Upper lobe of left lung (tissue), 6 donors: Measurements from ENCODE around the gene PLCH2. TPM values are rescaled to one million over a fixed set of nuclear protein-coding genes. Genes with fewer than 3 reads are reported as not detected.

Experiments
- ATAC-seq, 2 donors: fragments of 200-7000 bp; cut with Tn5 transposase; one replicate each; pipeline ENCODE4 v1.9.1; 2022; ENCODE audit warnings: mild to moderate bottlenecking in 2 of 2, moderate library complexity in 2 of 2; ENCODE audit not compliant: low FRiP score in 2 of 2
- DNase-seq, 2 donors: peaks; one replicate each; pipeline ENCODE4 v3.0.0-alpha.2; 2019 to 2020
- H3K27ac ChIP-seq, 4 donors: fragments of 200-600 bp; sonication (generic); one replicate each; pipeline ENCODE4 v1.5.1; 2016 to 2019
- H3K27me3 ChIP-seq, 4 donors: fragments of 200-600 bp; sonication (generic); one replicate each; pipeline ENCODE4 v1.5.1; 2017 to 2019
- H3K36me3 ChIP-seq, 4 donors: fragments of 200-600 bp; sonication (generic); one replicate each; pipeline ENCODE4 v1.5.1; 2016 to 2019
- H3K4me1 ChIP-seq, 4 donors: fragments of 200-600 bp; sonication (generic); one replicate each; pipeline ENCODE4 v1.5.1; 2018 to 2019
- H3K4me3 ChIP-seq, 4 donors: fragments of 200-600 bp; sonication (generic); one replicate each; pipeline ENCODE4 v1.5.1; 2017 to 2019; ENCODE audit warnings: mild to moderate bottlenecking in 2 of 4, moderate library complexity in 1 of 4
- H3K9me3 ChIP-seq, 4 donors: fragments of 200-600 bp; sonication (generic); one replicate each; pipeline ENCODE4 v1.5.1; 2018 to 2019
- EP300 ChIP-seq, 4 donors: sonication (generic); formaldehyde crosslinking; IDR thresholded peaks; one replicate each; pipeline ENCODE4 v1.5.1; 2017; ENCODE audit warnings: antibody characterized with exemption in 4 of 4, control low read depth in 2 of 4
- POLR2A ChIP-seq, 4 donors: fragments of 450-650 bp; IDR thresholded peaks; one replicate each; pipeline ENCODE4 v1.5.1; 2016 to 2017; ENCODE audit warnings: antibody characterized with exemption in 4 of 4, mild to moderate bottlenecking in 2 of 4
- POLR2AphosphoS5 ChIP-seq, 2 donors: sonication (generic); formaldehyde crosslinking; IDR thresholded peaks; one replicate each; pipeline ENCODE4 v1.5.1; 2017; ENCODE audit warnings: antibody characterized with exemption in 2 of 2
- WGBS, 2 donors: methylation state at CpG; one replicate each; pipeline ENCODE4 v1.1.5; 2017 to 2018; 5-methylcytosine and 5-hydroxymethylcytosine counted together
- total RNA-seq, 6 donors: library from RNA; depleted of rRNA in 4 of 6; stranded (reverse); fragments of >200 nt in 4 of 6; gene quantifications; one replicate each; pipeline versions ENCODE4 v1.1.0 to v1.2.1, GENCODE V29; 2016 to 2021
- TF ChIP-seq, protein P1 (sequence below), 6 experiments: fragments of 450-650 bp in 4 of 6; fragments of 200-600 bp in 2 of 6; sonication (generic) in 2 of 6; IDR thresholded peaks; one replicate each; pipeline ENCODE4 v1.5.1; 2016 to 2019; ENCODE audit warnings: antibody characterized with exemption in 6 of 6
- donor health status: DM: no; HTN: no; CAD: no; lungs with moderate emphysema.
- donor health status: DM: no; HTN: yes; CAD: no; lungs with severe emphysema.

PLCH2 gene
- total RNA-seq, 6 donors from 2014 or later = 1.5 to 7.3 (median 3.4) TPM

DNA sequence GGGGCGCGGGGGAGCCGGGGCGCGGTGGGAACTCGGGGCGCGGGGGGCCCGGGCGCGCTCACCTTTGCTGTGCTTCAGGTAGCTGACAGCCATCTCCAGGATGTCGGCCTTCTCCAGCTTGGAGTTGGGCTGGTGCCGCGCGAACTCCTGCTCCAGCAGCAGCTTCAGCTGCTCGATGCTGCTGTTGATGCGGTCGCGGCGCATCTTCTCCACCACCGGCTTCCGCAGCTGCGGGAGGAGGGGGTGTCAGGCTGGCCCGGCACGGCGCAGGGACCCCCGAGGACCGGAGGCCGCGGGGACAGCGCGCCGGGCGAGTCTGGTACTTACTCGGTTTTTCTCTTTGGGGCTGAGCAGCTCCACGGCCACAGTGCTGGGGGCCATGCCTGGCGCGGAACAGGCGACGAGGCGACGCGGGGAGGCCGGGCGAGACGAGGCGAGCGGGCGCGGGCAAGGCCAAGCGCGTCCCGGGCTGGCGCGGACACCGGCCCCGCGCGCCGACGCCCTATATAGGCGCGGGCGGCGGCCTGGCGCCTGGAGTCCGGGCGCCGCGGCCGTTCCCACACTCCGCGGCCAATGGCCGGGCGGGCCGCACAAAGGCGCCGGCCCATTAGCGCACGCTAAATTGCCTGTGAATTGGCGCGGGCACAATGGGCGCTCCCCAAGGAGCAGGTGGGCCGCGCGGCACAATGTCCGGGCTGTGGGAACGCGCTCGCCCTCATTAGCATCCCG, 53.9 kb downstream of the PLCH2 start, which contains the start of gene HES5:
HES5 (minus strand) TSS at position 480 of the 729 bp plus-strand sequence; CDS start at position 381, 99 bp downstream.
- peaks cover 0 to 34% (median 15%) of the 10 kb centered on the region in 4 donors for H3K27me3 ChIP-seq
- no peaks in the 10 kb centered on the region for H3K36me3 ChIP-seq
- H3K27ac ChIP-seq = peak within 1 kb of the TSS in 3 of 4 donors; percentile 36 to 58 (median 50)
- H3K9me3 ChIP-seq = no peaks in the 10 kb centered on the region
- H3K4me1 ChIP-seq = peaks cover 44 to 64% (median 56%) of the 10 kb centered on the region in 4 donors
- no peak for TF ChIP-seq EP300 (IDR thresholded peaks at IDR 0.05)
- no peak for TF ChIP-seq POLR2A (IDR thresholded peaks at IDR 0.05)
- TF ChIP-seq POLR2AphosphoS5 (IDR thresholded peaks at IDR 0.05) = no peak
- TF ChIP-seq, protein P1, sequence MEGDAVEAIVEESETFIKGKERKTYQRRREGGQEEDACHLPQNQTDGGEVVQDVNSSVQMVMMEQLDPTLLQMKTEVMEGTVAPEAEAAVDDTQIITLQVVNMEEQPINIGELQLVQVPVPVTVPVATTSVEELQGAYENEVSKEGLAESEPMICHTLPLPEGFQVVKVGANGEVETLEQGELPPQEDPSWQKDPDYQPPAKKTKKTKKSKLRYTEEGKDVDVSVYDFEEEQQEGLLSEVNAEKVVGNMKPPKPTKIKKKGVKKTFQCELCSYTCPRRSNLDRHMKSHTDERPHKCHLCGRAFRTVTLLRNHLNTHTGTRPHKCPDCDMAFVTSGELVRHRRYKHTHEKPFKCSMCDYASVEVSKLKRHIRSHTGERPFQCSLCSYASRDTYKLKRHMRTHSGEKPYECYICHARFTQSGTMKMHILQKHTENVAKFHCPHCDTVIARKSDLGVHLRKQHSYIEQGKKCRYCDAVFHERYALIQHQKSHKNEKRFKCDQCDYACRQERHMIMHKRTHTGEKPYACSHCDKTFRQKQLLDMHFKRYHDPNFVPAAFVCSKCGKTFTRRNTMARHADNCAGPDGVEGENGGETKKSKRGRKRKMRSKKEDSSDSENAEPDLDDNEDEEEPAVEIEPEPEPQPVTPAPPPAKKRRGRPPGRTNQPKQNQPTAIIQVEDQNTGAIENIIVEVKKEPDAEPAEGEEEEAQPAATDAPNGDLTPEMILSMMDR (IDR thresholded peaks at IDR 0.05) = no peak
- WGBS, 2 donors = 0 to 3% methylated on average over 3 to 19 of the region's 91 CpGs
- ATAC-seq = no peak
- peak within 1 kb of the TSS in 3 of 4 donors; percentile 40 to 48 (median 46) for H3K4me3 ChIP-seq
- DNase-seq = peak in 1 of 2 donors; percentile 85

DNA sequence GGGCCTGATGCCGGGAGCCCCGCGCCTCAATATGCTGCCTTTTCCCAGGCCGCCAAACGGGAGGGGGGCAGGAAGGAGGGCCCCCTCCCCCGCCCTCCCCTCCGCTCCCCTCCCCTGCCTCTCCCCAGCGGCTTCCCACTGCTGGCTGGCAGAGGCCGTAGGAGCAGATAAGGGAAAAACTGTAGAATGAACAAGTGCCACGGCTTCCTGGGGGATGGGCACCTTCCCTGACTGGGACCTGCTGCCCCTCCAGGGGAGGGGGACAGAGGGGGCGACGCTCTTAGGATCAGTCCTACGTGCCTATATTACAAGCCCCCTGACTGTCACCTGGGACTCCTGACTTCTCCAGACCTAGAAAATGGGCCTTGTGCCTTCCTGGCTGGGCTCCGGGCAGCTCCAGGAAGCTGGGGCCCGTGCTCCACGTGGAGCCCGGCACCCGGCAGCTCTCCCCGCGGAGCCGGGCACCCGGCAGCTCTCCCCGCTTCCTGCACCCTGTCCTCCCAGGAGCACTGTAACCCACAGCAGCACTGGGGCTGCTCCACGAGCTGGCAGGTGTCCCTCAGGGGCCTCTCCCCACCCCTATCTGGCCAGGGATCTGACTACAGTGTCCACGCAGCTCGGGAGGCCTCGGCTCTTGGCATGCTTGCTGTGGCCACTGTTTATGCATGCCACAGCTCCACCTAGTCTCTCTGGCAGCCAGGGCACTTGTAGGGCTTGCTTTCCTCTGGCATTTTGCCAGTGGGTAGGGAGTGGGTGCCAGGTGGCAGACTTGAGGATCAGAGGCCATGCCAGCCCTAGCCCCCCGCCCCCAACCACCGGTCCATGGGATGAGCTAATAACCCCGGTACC, 54.6 kb downstream of the PLCH2 start:
- DNase-seq (peak; percentile 65 to 77), ATAC-seq (no peak)
- peak overlapping the region in 3 of 4 donors; percentile 40 to 48 (median 46) for H3K4me3 ChIP-seq
- H3K4me1 ChIP-seq = peaks cover 37 to 64% (median 56%) of the 10 kb centered on the region in 4 donors
- no peaks in the 10 kb centered on the region for H3K9me3 ChIP-seq
- 13 to 40% methylated on average over 4 to 26 of the region's 30 CpGs for WGBS, 2 donors
- no peaks in the 10 kb centered on the region for H3K36me3 ChIP-seq
- peak overlapping the region in 3 of 4 donors; percentile 36 to 58 (median 50) for H3K27ac ChIP-seq
- peaks cover 0 to 34% (median 15%) of the 10 kb centered on the region in 4 donors for H3K27me3 ChIP-seq
- TF ChIP-seq POLR2A (IDR thresholded peaks at IDR 0.05) = no peak
- TF ChIP-seq POLR2AphosphoS5 (IDR thresholded peaks at IDR 0.05) = peak in 1 of 2 donors; percentile 10
- TF ChIP-seq, protein P1 (IDR thresholded peaks at IDR 0.05) = no peak
- TF ChIP-seq EP300 (IDR thresholded peaks at IDR 0.05) = no peak

DNA sequence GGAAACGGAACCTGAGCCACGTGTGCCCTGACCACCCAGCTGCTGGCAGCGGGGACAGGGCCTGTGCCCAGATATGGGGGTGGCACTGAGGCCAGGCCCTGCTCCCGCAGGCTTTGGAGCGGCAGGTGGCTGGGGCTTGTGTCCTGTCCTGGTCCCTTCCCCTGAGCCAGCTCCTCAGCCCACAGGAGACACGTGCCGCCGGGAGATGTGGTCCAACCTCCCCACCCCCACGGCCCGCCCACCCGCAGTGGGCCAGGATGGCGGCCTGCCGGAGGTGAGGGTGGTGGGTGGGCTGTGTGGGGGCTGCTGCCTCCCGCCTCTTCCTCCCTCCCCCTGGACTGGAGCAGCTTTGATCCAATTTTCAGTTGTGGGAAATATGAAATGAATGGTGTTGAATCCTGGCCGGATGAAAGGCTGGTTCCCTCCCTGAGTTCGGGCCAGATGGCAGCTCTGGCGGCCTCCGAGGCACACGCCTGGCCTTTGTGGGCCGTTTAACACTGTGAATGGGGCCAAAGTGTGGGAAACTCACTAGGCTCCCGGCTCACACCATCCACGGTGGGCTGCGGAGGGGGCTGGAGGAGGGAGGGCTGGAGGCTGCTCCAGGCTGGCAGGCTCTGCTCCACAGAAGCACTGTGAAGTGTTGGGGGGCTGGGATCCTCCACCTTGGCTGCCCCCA, 56.5 kb downstream of the PLCH2 start:
- Histone ChIP-seq H3K36me3 (no peaks in the 10 kb centered on the region), H3K27me3 (peaks cover 0 to 34% (median 15%) of the 10 kb centered on the region in 4 donors), H3K27ac (no peak overlapping the region), H3K4me1 (peaks cover 27 to 53% (median 45%) of the 10 kb centered on the region in 4 donors), H3K4me3 (no peak overlapping the region), H3K9me3 (no peaks in the 10 kb centered on the region)
- DNase-seq (peak in 1 of 2 donors; percentile 70), ATAC-seq (no peak)
- 72 to 87% methylated on average over 9 to 16 of the region's 23 CpGs for WGBS, 2 donors
- TF ChIP-seq, protein P1 (IDR thresholded peaks at IDR 0.05) = no peak
- TF ChIP-seq POLR2AphosphoS5 (IDR thresholded peaks at IDR 0.05) = no peak
- TF ChIP-seq EP300 (IDR thresholded peaks at IDR 0.05) = no peak
- no peak for TF ChIP-seq POLR2A (IDR thresholded peaks at IDR 0.05)

DNA sequence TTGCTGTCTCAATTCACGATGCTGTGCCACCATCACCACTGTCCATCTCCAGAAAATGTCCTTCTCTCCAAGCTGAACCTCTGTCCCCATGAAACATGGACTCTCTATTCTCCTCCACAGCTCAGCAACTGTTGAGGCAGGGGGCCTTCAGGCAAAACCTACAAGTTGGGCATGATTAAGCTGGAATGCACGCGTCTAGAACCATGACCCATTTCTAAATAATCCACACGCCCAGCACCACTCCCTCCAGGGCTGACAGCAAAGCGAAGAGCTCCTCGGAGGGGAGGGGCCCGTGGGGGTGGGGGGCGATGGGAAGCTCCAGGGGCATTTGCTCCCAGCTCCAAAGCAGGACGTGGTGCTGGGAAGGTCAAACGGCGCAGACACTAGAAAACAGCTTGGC, 57.3 kb downstream of the PLCH2 start:
- Histone ChIP-seq H3K4me3 (no peak overlapping the region), H3K27me3 (peaks cover 0 to 32% (median 14%) of the 10 kb centered on the region in 4 donors), H3K27ac (no peak overlapping the region), H3K4me1 (peaks cover 27 to 47% (median 42%) of the 10 kb centered on the region in 4 donors), H3K9me3 (no peaks in the 10 kb centered on the region), H3K36me3 (no peaks in the 10 kb centered on the region)
- ATAC-seq (no peak), DNase-seq (peak in 1 of 2 donors; percentile 49)
- TF ChIP-seq EP300 (IDR thresholded peaks at IDR 0.05) (no peak), POLR2A (IDR thresholded peaks at IDR 0.05) (no peak), POLR2AphosphoS5 (IDR thresholded peaks at IDR 0.05) (no peak)
- TF ChIP-seq, protein P1 (IDR thresholded peaks at IDR 0.05) = no peak
- WGBS, 2 donors = 81 to 82% methylated on average over 9 to 11 of the region's 11 CpGs
